Measurements from ENCODE around the gene GSE1. TPM values are rescaled to one million over a fixed set of nuclear protein-coding genes. Genes with fewer than 3 reads are reported as not detected.

The GSE1 gene
- total and polyA plus RNA-seq, 11 donors: 18.1 to 48.4 (median 37.1) TPM

DNA sequence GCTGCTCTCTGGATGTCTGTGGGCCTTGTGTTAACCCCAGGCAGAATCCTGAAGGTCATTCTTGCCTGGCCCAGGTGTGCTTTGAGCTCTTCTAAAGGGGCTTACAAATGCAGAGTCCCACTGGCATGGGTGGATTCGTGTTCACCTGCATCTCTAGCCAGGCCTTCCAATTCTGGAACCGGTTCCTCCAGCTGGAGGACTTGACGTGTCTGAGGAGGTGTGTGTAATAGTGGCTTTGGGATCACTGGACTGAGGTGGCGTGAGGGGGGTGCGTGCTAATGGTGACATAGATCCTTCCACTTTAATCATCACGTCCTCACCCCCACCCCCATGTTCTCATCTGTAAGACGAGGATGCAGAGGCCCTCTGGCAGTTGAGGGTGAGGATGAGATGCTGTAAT is 4.8 kb downstream of the GSE1 start:
- H3K4me1 ChIP-seq: peaks cover 7 to 64% (median 37%) of the 10 kb centered on the region in 12 donors
- H3K4me3 ChIP-seq: no peak overlapping the region
- WGBS, 4 donors: 75 to 94% (median 88%) methylated on average over 7 of the region's 7 CpGs
- no peak overlapping the region for H3K27ac ChIP-seq
- ATAC-seq (no peak), DNase-seq (no peak)
- no peaks in the 10 kb centered on the region for H3K9me3 ChIP-seq
- TF ChIP-seq, protein P1, sequence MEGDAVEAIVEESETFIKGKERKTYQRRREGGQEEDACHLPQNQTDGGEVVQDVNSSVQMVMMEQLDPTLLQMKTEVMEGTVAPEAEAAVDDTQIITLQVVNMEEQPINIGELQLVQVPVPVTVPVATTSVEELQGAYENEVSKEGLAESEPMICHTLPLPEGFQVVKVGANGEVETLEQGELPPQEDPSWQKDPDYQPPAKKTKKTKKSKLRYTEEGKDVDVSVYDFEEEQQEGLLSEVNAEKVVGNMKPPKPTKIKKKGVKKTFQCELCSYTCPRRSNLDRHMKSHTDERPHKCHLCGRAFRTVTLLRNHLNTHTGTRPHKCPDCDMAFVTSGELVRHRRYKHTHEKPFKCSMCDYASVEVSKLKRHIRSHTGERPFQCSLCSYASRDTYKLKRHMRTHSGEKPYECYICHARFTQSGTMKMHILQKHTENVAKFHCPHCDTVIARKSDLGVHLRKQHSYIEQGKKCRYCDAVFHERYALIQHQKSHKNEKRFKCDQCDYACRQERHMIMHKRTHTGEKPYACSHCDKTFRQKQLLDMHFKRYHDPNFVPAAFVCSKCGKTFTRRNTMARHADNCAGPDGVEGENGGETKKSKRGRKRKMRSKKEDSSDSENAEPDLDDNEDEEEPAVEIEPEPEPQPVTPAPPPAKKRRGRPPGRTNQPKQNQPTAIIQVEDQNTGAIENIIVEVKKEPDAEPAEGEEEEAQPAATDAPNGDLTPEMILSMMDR (IDR thresholded peaks at IDR 0.05): no peak
- TF ChIP-seq POLR2A (IDR thresholded peaks at IDR 0.05): no peak
- H3K36me3 ChIP-seq: no peaks in the 10 kb centered on the region
- H3K27me3 ChIP-seq: no peaks in the 10 kb centered on the region
- intact Hi-C loops (cut with DNase I): loop anchor here in 6 of 10 donors (10.0 kb wide), 6 partner anchors 223 to 503 kb away; partner anchors contain the start of gene CIBAR2 (in 1 of the 6)

DNA sequence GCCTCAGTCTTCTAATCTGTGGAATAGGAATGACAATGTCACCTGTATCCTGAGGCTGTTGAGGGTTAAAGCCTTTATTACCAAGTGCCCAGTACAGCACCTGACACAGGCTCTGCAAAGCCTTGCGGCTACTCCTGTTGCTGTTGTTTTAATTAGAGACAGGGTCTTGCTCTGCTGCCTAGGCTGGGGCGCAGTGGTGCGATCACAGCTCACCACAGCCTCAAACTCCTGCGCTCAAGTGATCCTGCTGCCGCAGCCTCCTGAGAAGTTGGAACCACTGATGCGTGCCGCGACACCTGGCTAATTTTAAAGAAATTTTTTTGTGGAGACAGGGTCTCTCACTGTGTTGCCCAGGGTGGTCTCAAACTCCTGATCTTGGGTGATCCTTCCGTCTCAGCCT is 5.4 kb downstream of the GSE1 start:
- 92 to 100% (median 96%) methylated on average over 6 to 9 of the region's 9 CpGs for WGBS, 4 donors
- TF ChIP-seq, protein P1 (IDR thresholded peaks at IDR 0.05): no peak
- TF ChIP-seq POLR2A (IDR thresholded peaks at IDR 0.05): no peak
- Histone ChIP-seq H3K4me1 (peaks cover 7 to 63% (median 37%) of the 10 kb centered on the region in 12 donors), H3K36me3 (no peaks in the 10 kb centered on the region), H3K27ac (no peak overlapping the region), H3K4me3 (no peak overlapping the region), H3K27me3 (no peaks in the 10 kb centered on the region), H3K9me3 (no peaks in the 10 kb centered on the region)
- intact Hi-C loops (cut with DNase I): loop anchor here in 6 of 10 donors (10.0 kb wide), 6 partner anchors 224 to 504 kb away; partner anchors contain the start of gene CIBAR2 (in 1 of the 6)
- ATAC-seq: no peak
- no peak for DNase-seq

DNA sequence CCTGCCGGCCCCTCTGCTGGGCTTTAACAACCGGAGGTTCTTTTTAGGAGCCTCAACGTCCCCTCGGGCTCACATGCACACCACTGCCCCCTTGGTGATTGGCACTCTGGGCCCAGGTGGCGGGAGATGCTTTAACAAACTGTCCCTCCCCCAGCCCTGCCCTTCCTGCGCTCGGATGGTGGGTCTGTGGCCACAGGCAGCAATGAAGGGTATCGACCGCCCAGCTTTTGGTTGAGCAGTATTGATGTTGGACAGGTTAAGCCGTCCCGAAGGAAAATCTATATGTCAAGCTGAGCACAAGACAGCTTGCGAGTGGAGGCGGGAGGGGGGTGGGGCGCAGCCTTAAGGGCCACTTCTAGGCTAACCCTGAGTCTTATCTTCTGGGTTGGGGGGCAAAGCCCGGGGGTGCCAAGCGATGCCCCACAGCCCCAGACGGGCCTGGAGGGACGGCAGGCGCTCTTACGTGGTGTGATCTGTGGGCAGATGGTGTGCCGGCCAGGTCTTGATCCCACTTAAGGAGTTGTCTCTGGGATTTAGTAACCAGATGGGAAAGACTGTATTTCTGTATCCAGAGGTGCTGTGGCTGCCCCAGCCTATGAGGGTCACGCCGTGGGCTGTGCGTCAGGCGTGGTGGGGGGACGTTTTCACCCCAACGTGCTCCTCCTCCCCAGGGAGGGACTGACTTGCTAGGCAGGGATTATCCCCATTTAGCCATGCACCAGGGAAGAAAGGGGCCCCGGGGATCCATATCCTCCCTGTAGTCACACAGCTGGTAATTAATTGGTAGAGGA is 6.2 kb downstream of the GSE1 start:
- Histone ChIP-seq H3K36me3 (no peaks in the 10 kb centered on the region), H3K27ac (no peak overlapping the region), H3K9me3 (no peaks in the 10 kb centered on the region), H3K27me3 (no peaks in the 10 kb centered on the region), H3K4me1 (peaks cover 7 to 63% (median 35%) of the 10 kb centered on the region in 12 donors), H3K4me3 (no peak overlapping the region)
- no peak for DNase-seq
- 88 to 93% (median 92%) methylated on average over 21 to 28 of the region's 28 CpGs for WGBS, 4 donors
- ATAC-seq: no peak
- intact Hi-C loops (cut with DNase I): loop anchor here in 6 of 10 donors (10.0 kb wide), 6 partner anchors 224 to 504 kb away; partner anchors contain the start of gene CIBAR2 (in 1 of the 6)
- TF ChIP-seq, protein P1 (IDR thresholded peaks at IDR 0.05): no peak
- no peak for TF ChIP-seq POLR2A (IDR thresholded peaks at IDR 0.05)

DNA sequence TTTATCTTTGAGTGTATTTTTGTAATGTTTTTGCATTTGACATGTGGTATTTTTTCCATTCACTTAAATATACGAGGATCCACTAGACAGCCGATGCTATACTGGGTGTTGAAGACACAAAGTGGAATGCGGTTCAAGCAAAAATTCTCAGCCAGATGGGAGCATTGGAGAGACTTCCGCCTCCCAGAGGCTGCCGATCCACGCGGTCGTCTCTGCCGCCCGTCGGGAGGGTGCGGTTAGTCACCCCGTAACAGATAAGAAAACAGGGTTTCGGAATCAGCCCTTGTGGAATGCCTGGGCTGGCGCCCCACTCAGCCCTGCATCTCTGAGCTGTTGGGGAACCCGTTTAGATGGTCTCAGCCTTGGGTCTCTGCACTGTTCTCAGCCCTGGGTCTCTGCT is 7.3 kb downstream of the GSE1 start:
- peaks cover 0 to 63% (median 24%) of the 10 kb centered on the region in 12 donors for H3K4me1 ChIP-seq
- DNase-seq: no peak
- H3K27me3 ChIP-seq: no peaks in the 10 kb centered on the region
- no peak overlapping the region for H3K4me3 ChIP-seq
- H3K27ac ChIP-seq: no peak overlapping the region
- H3K9me3 ChIP-seq: no peaks in the 10 kb centered on the region
- WGBS, 4 donors: 88 to 91% (median 90%) methylated on average over 15 to 16 of the region's 16 CpGs
- no peak for ATAC-seq
- intact Hi-C loops (cut with DNase I): no loop called here
- H3K36me3 ChIP-seq: no peaks in the 10 kb centered on the region
- no peak for TF ChIP-seq POLR2A (IDR thresholded peaks at IDR 0.05)
- TF ChIP-seq, protein P1 (IDR thresholded peaks at IDR 0.05): no peak
